Activated T-cell treated with anti-CD3 and anti-CD28 coated beads, Interleukin-2, amount 50 U/mL, for 4 hours (primary cell): ENCODE results near the gene RBBP7. TPM values are rescaled to one million over a fixed set of nuclear protein-coding genes. Genes with fewer than 3 reads are reported as not detected.
"Not testable (repeated sequence)": the region's sequence is repeated elsewhere in the genome, so short reads cannot be mapped to it uniquely, and the experiment has no call there.

Experiments used
- ATAC-seq, 2 donors: fragments of 200-7000 bp; cut with Tn5 transposase; one replicate each; pipeline ENCODE4 v1.10.0; 2021
- DNase-seq: peaks from one replicate; pipeline ENCODE4 v3.0.0-alpha.2; 2020
- H3K27me3 Mint-ChIP-seq: one replicate; pipeline ENCODE4 v1.8.0; 2021; ENCODE audit warnings: low read depth, mixed read lengths
- H3K36me3 Mint-ChIP-seq: one replicate; pipeline ENCODE4 v1.8.0; 2022; ENCODE audit warnings: mixed read lengths; ENCODE audit not compliant: insufficient read depth
- H3K4me1 Mint-ChIP-seq: one replicate; pipeline ENCODE4 v1.8.0; 2021; ENCODE audit warnings: low read depth, mixed read lengths
- H3K4me3 Mint-ChIP-seq: one replicate; pipeline ENCODE4 v1.8.0; 2021; ENCODE audit warnings: mild to moderate bottlenecking, moderate library complexity, mixed read lengths
- H3K9me3 Mint-ChIP-seq: one replicate; pipeline ENCODE4 v1.8.0; 2021; ENCODE audit warnings: mixed read lengths
- total RNA-seq, 3 donors: library from RNA; stranded (reverse); gene quantifications; one replicate each; pipeline ENCODE4 v1.2.1, GENCODE V29; 2021

The RBBP7 gene
- total RNA-seq, 3 donors from 2014 or later = 94.4 to 119 (median 115) TPM

DNA sequence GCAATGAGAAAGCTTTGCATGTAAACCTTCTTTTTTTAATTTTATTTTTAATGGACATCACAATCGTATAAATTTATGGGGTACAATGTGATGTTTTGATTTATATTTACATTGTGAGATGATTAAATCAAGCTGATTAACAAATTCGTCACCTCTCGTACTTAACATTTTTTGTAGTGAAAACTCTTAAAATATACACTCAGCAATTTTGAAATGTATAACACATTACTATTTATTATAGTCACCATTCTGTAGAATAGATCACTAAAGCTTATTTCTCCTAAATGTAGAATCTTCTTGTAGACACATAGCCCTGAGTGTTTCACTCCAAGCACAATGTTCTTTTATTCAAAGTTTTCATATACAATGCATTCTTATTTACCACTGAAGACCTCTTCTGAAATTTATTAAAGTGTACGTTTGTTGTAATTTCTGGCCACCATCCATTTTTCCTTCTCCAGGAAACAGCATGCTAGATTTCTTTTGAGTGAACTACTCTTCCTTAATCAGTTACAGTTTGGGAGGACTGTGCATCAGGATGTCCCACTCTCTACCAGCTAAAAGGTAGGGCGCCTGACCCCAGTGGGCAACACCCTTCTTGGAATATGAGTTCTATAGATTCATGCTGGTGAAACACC, 4.4 kb upstream of the RBBP7 start:
- H3K4me3 Mint-ChIP-seq = no peak overlapping the region
- no peaks in the 10 kb centered on the region for H3K36me3 Mint-ChIP-seq
- peaks cover 7% of the 10 kb centered on the region for H3K4me1 Mint-ChIP-seq
- ATAC-seq = no peak
- DNase-seq = no peak
- peaks cover 5% of the 10 kb centered on the region for H3K27me3 Mint-ChIP-seq
- no peaks in the 10 kb centered on the region for H3K9me3 Mint-ChIP-seq

DNA sequence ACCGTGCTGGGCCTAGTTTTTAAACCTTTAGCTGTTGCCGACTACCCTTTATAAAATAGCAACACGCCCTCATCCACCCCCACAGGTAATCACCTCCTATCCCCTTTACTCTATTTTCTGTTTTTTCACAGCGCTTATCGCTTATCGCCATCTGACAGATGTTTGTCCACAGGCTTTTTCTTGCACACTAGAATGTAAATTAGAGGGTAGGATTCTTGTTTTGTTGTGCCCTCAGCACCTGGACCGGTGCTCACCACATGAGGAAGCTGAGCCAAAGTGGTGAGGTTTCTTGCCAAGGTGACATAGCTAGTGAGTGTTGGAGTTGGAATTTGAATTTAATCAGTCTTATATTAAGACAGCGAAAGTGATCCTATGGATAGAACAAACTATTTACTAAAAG, 2.9 kb upstream of the RBBP7 start:
- no peak for DNase-seq
- Mint-ChIP-seq H3K9me3 (no peaks in the 10 kb centered on the region), H3K27me3 (peaks cover 3% of the 10 kb centered on the region), H3K36me3 (peaks cover 6% of the 10 kb centered on the region), H3K4me1 (peaks cover 17% of the 10 kb centered on the region), H3K4me3 (no peak overlapping the region)
- no peak for ATAC-seq

DNA sequence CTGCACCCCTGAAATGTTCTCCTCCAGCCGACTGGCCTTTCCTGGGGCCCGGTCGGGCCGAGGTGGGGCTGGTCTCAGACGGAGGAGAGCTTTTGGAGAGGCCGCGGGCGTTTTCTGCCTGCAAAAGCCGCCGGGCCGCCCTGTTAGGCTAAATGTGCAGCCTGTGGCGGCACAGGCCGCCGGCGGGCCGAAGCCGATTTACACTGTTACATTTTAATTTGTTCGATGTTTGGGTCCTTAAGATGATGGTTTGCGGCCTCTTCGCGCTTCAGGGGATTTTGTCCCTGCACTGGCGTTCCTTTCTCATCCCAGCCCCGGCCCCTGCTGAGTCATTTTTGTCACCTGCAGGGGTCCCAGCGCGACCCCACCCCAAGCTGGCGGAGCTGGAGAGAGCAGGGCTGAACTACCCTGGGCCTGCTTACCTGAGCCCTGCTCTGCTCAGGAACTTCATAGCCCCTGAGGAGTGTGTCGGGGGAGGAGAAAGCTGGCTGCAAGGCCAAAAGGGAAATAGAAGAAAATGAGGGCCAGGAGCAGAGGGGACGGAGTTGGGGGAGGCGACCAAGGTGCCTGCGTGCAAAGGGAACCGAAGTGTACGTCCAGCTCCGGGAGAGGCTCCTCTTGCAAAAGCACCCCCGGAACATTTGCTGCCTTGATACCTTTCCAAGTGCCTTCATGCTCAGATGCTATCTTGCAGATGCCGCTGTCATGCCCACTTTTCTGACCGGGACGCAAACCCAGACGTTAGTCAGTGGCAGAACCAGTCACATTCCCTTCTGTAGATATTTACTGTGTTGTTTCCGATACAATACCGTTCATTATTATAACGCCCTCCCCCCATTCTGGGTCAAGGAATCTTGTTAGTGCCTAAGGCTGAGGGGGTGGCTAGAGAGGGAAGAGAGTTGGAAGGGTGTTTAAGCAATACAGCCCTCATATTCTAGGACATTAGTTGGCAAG, 977 bp upstream of the RBBP7 start:
- Mint-ChIP-seq H3K36me3 (peaks cover 8% of the 10 kb centered on the region), H3K4me3 (peak overlapping the region; percentile 72)
- ATAC-seq = peak; percentile 1 to 2

DNA sequence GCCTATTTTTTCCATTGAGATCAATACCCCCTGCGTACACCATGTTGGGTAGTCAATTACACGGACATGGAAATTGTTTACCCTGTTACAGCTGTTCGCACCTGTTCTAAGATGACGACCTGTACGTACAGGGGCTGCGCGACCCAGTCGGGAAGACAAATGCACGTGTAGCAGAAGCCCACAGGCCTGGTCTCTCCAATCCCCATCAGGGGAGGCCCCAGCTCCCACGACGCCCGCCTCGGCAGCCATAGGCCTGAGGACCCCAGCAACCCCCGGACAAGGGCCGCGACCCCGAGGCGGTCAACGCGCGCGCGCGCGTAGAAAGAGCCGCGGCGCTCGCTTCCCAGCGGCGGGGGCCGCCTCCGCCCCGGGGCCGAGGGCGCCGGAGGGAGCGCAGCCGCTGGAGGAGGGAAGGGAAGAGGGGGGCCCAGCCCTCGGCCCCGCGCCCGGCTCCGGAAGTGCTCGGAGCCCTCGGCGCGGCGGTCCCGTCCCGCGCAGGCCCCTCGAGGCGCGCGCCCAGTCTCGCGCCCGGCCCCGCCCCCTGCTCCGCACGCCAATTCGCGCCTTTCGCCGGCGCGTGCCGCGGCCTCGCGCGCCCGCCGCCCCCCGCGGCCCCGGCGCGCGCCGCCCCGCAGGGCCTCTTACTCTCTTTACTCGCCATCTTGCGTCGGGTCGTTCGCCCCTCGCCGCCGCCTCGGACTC, 618 bp downstream of the RBBP7 start:
- H3K36me3 Mint-ChIP-seq = peaks cover 13% of the 10 kb centered on the region
- peak overlapping the region; percentile 97 for H3K4me3 Mint-ChIP-seq
- no peaks in the 10 kb centered on the region for H3K27me3 Mint-ChIP-seq
- ATAC-seq (peak; percentile 53 to 65), DNase-seq (peak; percentile 27)
- H3K9me3 Mint-ChIP-seq = no peaks in the 10 kb centered on the region
- peaks cover 35% of the 10 kb centered on the region for H3K4me1 Mint-ChIP-seq

More for the DNA sequence above, 977 bp upstream of the RBBP7 start:
- Mint-ChIP-seq H3K9me3 (no peaks in the 10 kb centered on the region), H3K27me3 (peaks cover 2% of the 10 kb centered on the region), H3K4me1 (peaks cover 30% of the 10 kb centered on the region)
- DNase-seq = no peak

DNA sequence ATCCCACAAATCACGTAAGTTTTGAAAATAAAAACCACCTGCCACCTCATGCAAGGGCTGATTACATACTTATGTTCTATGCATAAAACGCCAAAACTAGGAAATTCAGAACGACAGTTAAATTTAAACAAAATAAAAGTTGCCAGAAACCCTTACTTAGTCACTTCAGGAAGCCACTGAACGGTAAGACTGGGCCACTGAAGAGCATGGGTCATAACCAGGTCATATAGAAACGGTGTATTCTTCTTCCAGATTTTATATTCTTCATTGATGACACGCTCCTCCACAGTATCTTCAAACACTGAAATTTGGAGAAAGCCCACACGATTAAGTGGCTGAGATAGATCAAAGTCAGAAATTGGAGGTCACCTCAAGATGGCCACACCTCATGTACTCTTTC, 1.2 kb downstream of the RBBP7 start:
- DNase-seq (no peak), ATAC-seq (peak; percentile 10 to 20)
- Mint-ChIP-seq H3K4me3 (peak overlapping the region; percentile 96), H3K4me1 (peaks cover 37% of the 10 kb centered on the region), H3K36me3 (peaks cover 13% of the 10 kb centered on the region), H3K9me3 (no peaks in the 10 kb centered on the region), H3K27me3 (no peaks in the 10 kb centered on the region)

DNA sequence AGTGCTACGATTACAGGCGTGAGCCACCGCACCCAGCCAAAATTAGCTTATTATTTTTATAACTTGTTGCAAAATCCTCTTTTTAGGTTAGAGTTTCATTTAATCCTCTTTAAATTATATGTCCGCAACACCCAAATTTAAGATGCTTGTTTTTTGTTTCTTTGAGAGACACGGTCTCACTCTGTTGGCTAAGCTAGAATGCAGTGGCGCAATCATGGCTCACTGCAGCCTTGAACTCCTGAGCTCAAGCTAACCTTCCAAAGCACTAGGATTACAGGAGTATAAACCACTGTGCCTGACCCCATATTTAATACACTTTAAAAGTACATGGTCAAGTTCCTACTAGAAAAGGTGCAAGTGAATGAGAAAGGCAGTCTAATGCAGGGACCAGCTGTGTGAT, 2.2 kb downstream of the RBBP7 start:
- Mint-ChIP-seq H3K27me3 (no peaks in the 10 kb centered on the region), H3K9me3 (no peaks in the 10 kb centered on the region), H3K4me3 (peak overlapping the region; percentile 96), H3K36me3 (peaks cover 14% of the 10 kb centered on the region), H3K4me1 (peaks cover 41% of the 10 kb centered on the region)
- ATAC-seq (no peak), DNase-seq (no peak)

DNA sequence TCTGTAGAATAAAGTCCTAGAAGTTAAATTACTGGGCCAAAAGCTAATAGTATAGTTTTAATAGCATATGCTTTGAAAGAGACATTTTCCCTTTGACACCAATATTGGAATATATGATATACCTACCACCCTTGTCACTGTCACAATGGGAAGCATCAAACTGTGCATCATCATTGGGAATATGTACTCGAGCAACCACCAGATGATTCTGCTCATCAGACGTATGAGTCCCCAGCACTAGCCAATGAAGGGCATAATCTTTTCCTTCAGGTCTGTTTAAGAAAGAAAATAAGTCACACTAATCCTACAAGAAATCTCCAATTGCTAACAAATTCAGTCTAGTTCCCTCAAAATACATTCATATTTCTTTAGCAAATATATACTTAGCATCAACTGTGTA, 7.3 kb downstream of the RBBP7 start:
- DNase-seq = no peak
- H3K4me3 Mint-ChIP-seq = no peak overlapping the region
- no peaks in the 10 kb centered on the region for H3K9me3 Mint-ChIP-seq
- peaks cover 16% of the 10 kb centered on the region for H3K36me3 Mint-ChIP-seq
- no peak for ATAC-seq
- peaks cover 38% of the 10 kb centered on the region for H3K4me1 Mint-ChIP-seq
- no peaks in the 10 kb centered on the region for H3K27me3 Mint-ChIP-seq

GRCh38 chrX:16856744-16857143, 13.4 kb downstream of the RBBP7 start:
- H3K36me3 Mint-ChIP-seq = peaks cover 26% of the 10 kb centered on the region
- no peaks in the 10 kb centered on the region for H3K9me3 Mint-ChIP-seq
- H3K4me1 Mint-ChIP-seq = peaks cover 45% of the 10 kb centered on the region
- ATAC-seq = no peak
- no peaks in the 10 kb centered on the region for H3K27me3 Mint-ChIP-seq
- DNase-seq = no peak
- H3K4me3 Mint-ChIP-seq = no peak overlapping the region

DNA sequence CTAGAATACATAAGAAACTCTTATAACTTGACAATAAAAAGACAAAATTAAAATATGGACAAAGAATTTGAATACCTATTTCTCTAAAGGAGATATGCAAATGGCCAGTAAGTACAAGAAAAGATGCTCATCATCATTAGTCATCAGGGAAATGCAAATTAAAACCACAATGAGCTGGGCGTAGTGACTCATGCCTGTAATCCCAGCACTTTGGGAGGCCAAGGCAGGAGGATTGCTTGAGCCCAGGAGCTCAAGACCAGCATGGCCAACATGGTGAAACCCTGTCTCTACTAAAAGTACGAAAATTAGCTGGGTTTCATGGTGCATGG, 14.1 kb downstream of the RBBP7 start:
- DNase-seq, H3K4me3 Mint-ChIP-seq, H3K9me3 Mint-ChIP-seq, H3K27me3 Mint-ChIP-seq: not testable (repeated sequence)
- Mint-ChIP-seq H3K4me1 (peaks cover 47% of the 10 kb centered on the region), H3K36me3 (peaks cover 26% of the 10 kb centered on the region)
- peak; percentile 69 to 76 for ATAC-seq

DNA sequence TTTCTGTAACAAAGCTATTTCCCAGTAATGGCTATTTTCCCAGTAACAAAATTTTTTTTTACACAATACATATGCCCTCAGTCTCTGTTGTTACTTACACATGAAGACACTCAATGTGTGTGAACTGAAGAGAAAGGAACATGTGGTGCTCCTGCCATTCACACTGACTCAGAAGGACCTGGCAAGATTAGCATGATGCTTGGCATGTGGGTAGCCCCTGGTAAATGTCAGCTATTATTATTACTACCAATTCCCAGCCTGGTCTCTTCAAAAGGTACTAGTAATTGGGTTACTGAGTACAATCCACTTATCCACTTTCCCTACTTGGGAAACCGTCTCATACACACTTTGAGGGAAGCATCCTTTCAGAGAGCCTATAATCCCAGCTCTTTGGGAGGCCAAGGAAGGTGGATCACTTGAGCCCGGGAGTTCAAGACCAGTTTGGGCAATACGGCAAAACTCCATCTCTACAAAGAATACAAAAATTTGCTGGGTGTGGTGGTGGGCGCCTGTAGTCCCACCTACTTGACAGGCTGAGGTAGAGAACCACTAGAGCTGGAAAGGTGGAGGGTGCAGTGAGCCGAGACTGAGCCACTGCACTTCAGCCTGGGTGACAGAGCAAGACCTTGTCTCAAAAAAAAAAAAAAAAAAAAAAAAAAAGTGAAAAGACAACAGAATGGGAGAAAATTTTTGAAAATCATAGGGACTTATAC, 14.6 kb downstream of the RBBP7 start:
- H3K9me3 Mint-ChIP-seq = no peaks in the 10 kb centered on the region
- peaks cover 47% of the 10 kb centered on the region for H3K4me1 Mint-ChIP-seq
- DNase-seq (no peak), ATAC-seq (peak; percentile 49 to 61)
- no peak overlapping the region for H3K4me3 Mint-ChIP-seq
- H3K36me3 Mint-ChIP-seq = peaks cover 26% of the 10 kb centered on the region
- H3K27me3 Mint-ChIP-seq = no peaks in the 10 kb centered on the region

GRCh38 chrX:16853537-16853936, 16.6 kb downstream of the RBBP7 start:
- peaks cover 33% of the 10 kb centered on the region for H3K4me1 Mint-ChIP-seq
- peaks cover 23% of the 10 kb centered on the region for H3K36me3 Mint-ChIP-seq

GRCh38 chrX:16852617-16853179, 17.5 kb downstream of the RBBP7 start:
- H3K4me1 Mint-ChIP-seq = peaks cover 31% of the 10 kb centered on the region
- no peaks in the 10 kb centered on the region for H3K27me3 Mint-ChIP-seq
- peak in 1 of 2 donors; percentile 55 for ATAC-seq
- no peak overlapping the region for H3K4me3 Mint-ChIP-seq
- H3K9me3 Mint-ChIP-seq = no peaks in the 10 kb centered on the region
- H3K36me3 Mint-ChIP-seq = peaks cover 30% of the 10 kb centered on the region
- no peak for DNase-seq

More at GRCh38 chrX:16853537-16853936, 16.6 kb downstream of the RBBP7 start:
- H3K4me3 Mint-ChIP-seq = no peak overlapping the region
- no peaks in the 10 kb centered on the region for H3K9me3 Mint-ChIP-seq
- DNase-seq (no peak), ATAC-seq (no peak)
- no peaks in the 10 kb centered on the region for H3K27me3 Mint-ChIP-seq

DNA sequence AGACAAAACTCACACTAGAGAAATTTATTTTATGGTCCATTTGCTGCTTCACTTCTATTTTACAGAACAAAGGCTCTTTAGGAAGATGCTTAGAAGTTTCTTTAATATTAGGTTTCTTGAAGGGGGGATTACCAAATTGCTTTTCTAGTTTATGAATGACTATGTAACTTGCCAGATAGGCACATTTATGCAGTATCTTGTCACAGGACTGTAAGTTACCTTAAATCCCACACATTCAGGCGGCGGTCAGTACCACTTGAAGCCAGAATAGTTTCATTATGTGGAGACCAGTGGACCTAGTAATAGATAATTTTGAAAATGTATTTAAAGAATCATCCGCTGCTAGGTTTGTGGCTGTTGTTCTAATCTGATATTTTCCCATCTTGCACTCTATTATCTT, 18.3 kb downstream of the RBBP7 start:
- no peaks in the 10 kb centered on the region for H3K9me3 Mint-ChIP-seq
- H3K27me3 Mint-ChIP-seq = no peaks in the 10 kb centered on the region
- H3K4me1 Mint-ChIP-seq = peaks cover 30% of the 10 kb centered on the region
- H3K4me3 Mint-ChIP-seq = no peak overlapping the region
- DNase-seq (no peak), ATAC-seq (no peak)
- peaks cover 25% of the 10 kb centered on the region for H3K36me3 Mint-ChIP-seq

DNA sequence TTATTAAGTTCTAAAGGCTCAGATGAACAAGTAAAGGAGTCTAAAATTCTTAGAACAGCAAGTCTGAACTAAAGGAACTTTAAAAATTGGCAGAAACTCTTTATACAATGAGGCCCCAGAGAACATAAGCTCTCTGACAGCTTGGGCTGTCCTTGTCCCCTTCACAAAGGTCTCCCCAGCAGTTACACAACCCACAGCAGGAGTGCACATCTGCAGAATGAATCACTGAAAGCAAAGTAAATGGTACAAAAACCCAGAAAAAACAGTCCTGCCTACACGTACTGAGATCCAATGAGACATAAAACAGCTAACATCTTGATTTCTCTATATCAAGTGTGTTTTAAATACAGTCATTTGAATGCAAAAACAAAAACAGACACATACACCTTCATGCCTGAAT, 18.7 kb downstream of the RBBP7 start:
- no peaks in the 10 kb centered on the region for H3K9me3 Mint-ChIP-seq
- DNase-seq (no peak), ATAC-seq (no peak)
- H3K4me3 Mint-ChIP-seq = no peak overlapping the region
- H3K4me1 Mint-ChIP-seq = peaks cover 26% of the 10 kb centered on the region
- peaks cover 20% of the 10 kb centered on the region for H3K36me3 Mint-ChIP-seq
- no peaks in the 10 kb centered on the region for H3K27me3 Mint-ChIP-seq
